ENCODE results near the gene ONECUT3.
"Not testable (repeated sequence)": the region's sequence is repeated elsewhere in the genome, so short reads cannot be mapped to it uniquely, and the experiment has no call there.

Gene ONECUT3

DNA sequence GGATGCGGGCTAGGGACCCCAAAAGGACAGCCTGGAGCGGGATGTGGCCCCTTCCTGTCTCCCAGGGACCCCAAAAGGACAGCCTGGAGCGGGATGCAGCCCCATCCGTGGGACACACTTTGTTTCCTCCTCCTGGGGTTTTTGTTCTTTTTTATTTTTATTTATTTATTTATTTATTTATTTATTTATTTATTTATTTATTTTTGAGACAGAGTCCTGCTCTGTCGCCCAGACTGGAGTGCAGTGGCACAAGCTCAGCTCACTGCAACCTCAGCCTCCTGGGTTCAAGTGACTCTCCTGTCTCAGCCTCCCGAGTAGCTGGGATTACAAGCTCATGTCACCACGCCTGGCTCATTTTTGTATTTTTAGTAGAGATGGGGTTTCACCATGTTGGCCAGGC lies 44.0 kb downstream of the ONECUT3 start:
- not testable (repeated sequence) for DNase-seq

DNA sequence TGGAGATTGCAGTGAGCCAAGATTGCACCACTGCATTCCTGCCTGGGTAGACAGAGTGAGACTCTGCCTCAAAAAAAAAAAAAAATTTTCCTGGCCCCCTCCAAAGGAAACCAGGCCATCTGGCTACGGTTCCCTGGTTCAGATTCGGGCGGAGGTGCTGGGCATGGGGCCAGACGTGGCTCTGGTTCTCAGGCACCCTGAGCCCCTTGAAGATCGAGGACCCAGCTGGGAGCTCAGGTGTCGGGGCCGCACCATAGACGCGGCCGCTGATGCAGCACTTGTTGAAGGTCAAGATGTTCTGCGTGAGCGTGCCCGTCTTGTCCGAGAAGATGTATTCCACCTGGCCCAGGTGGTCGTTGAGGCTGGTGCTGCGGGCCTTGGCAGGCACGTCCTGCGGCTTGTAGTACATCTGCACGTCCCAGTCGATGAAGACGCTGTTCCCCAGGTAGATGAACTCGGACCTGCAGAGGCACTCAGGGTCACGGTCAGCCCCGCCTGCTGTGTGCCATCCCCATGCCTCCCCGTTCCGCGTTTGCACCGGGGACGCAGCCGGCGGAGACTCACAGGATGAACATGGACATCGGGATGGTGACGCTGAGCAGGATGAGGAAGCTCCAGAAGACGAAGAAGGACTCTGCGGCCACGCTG lies 46.5 kb downstream of the ONECUT3 start:
- DNase-seq = no peak

DNA sequence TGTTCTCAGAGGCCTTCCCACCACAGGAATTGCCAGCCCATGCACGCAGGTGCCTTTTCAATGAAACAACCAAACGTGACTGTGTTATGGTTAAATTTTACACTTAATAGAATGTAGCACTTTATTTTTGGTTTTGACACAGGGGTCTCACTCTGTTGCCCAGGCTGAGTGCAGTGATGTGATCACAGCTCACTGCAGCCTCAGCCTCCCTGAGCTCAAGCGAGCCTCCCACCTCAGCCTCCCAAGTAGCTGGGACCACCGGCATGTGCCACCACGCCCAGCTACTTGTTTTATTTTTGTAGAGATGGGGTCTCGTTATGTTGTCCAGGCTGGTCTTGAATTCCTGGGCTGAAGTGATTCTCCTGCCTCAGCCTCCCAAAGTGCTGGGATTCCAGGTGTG lies 51.6 kb downstream of the ONECUT3 start:
- DNase-seq = no peak

DNA sequence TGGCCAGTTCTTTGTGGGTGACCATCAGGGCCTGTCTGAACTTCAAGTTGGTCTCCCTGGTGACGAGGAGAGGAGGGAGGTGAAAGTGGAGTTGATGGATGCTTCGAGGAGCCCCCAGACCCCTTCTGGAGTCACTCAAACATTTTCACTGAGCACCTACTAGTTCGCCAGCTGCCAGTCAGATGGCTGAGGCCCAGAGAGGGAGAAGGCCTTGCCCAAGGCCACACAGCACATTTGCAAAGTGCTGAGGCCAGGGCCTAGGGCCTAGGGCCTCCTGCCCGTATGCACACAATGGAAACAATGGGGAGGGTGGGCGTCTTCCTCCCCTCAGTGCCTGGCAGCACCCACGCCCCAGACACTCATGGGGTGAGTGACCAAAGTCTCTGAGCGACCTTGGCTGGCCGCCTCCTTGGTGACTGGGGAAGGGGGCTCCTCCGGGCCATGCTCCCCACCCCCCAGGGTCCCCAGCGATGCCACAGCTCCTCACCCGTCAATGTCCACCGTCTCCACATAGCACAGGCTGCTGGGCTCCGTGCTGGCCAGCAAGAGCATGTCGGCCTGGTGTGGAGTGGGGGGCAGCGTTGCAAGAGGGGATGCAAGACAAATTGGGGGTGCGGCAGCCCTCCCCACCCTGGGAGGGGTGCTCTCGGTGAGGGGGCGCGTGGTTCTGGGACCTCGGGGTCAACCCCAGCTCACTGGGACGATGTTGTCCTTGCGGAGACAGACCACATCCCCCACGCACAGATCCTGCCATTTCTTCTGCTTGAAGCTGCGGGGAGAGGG lies 52.3 kb downstream of the ONECUT3 start:
- DNase-seq = no peak

GRCh38 chr19:1806184-1807029 lies 53.1 kb downstream of the ONECUT3 start:
- no peak for DNase-seq

- no peak for DNase-seq
Observed at GRCh38 chr19:1807030-1807694, 53.9 kb downstream of the ONECUT3 start.

- DNase-seq = no peak
Observed at GRCh38 chr19:1807695-1808394, 54.5 kb downstream of the ONECUT3 start.

DNA sequence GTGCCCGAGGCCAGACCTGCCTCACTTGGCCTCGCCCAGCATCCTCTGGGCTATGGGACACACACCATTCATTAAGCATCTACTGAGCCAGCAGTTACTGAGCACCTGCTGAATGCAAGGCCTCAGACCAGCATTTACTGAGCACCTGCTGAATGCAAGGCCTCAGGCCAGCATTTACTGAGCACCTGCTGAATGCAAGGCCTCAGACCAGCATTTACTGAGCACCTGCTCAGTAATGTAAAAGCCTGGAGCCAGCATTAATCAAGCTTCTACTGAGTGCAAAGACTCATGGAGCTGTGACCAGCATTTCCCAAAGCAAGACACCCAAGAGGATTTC lies 55.1 kb downstream of the ONECUT3 start:
- DNase-seq = no peak

DNA sequence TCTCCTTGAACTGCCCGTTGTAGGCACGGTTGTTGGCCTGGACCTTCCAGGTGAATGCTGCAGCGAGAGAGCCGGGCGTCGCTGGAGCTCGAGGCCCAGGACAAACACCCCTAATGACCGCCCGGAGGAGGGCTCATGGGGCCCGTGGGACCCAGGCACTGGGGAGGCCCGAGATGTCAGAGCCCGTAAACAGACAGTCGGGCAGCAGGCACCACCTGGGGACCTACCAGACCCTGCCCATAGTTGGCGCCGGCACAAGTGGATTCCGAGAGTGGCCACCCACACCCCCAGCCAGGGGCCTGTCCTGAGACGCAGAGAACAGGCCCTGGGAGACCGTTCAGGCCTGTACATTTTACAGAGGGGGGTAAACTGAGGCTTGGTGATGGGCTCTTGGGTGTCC lies 56.4 kb downstream of the ONECUT3 start:
- DNase-seq = no peak

- no peak for DNase-seq
Observed at GRCh38 chr19:1810439-1811160, 57.3 kb downstream of the ONECUT3 start.

- DNase-seq = peak in 1 of 14 donors; percentile 1
Observed at GRCh38 chr19:1811472-1811894, 58.2 kb downstream of the ONECUT3 start.

DNA sequence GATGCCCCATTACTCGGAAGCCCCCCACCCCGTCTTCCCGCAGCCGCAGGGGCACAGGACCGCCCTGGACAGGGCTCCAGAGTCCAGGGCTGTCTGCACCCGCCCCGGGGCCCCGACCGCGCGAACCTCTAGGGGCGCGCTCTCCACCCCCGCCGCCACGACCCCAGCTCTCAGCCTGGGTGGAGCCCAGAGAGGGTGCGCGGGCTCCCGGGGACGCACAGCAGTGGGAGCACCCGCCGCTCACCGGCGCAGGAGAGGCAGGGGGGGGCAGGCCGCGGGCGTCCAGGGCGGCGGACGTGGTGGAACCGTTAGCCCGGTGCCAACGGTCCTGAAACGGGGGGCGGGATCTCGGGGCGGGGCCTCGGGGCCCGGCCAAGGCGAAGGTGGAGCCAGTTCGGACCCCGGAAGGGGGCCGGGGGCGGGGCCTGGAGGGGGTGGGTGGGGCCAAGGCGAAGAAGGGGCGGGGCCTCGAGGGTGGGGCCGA lies 58.7 kb downstream of the ONECUT3 start, which contains the start of gene ATP8B3:
Gene ATP8B3 (minus strand): TSS at position 335 of the 484 bp plus-strand sequence. CDS start 540 bp downstream, outside the sequence.
- DNase-seq = peak in 1 of 14 donors; percentile 53

- peak in 13 of 14 donors; percentile 4 to 79 (median 57) for DNase-seq
Observed at GRCh38 chr19:1812426-1813191, 59.3 kb downstream of the ONECUT3 start.

DNA sequence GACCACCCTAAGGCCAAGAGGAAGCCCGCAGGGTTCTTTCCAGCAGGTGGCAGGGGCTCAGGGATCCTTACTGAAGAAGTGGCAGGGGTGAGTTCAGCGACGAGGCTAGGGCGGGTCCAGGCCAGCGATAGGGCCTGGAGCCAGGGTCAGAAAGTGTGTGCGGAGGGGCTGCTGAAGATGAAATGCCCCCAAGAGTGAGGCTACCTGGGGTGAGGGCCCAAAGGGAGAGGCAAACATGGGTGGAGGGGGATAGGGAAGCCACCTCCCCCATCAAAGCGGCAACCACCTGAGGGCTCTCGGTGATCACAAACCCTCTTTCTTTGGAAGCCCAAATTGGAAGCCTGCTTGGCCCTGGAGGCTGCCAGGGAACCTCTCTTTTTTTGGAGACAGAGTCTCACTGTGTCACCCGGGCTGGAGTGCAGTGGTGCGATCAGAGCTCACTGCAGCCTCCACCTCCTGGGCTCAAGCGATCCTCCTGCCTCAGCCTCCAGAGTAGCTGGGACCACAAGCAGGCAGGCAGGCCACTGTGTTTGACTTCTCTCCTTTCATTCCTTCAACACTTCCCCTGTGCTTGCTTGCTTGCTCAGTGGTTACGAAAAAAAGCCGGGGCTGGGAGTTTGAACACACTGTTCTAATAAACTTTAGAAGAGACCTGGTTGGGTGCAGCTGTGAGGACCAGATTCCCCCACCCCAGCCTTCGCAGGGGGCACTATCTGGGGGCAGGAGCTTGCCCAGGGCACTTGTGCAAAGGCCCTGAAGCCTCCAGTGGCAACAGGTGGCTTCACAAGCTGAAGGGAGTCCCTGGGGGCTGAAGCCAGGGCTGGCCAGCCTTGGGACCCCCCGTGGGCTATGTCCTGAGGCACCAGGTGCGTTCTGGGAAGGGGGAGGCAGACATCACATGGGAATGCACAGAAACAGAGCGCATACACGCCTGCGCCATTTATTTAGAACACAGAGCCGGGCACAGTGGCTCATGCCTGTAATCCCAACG lies 60.2 kb downstream of the ONECUT3 start:
- no peak for DNase-seq

- no peak for DNase-seq
Observed at GRCh38 chr19:1814391-1814790, 61.1 kb downstream of the ONECUT3 start.

DNA sequence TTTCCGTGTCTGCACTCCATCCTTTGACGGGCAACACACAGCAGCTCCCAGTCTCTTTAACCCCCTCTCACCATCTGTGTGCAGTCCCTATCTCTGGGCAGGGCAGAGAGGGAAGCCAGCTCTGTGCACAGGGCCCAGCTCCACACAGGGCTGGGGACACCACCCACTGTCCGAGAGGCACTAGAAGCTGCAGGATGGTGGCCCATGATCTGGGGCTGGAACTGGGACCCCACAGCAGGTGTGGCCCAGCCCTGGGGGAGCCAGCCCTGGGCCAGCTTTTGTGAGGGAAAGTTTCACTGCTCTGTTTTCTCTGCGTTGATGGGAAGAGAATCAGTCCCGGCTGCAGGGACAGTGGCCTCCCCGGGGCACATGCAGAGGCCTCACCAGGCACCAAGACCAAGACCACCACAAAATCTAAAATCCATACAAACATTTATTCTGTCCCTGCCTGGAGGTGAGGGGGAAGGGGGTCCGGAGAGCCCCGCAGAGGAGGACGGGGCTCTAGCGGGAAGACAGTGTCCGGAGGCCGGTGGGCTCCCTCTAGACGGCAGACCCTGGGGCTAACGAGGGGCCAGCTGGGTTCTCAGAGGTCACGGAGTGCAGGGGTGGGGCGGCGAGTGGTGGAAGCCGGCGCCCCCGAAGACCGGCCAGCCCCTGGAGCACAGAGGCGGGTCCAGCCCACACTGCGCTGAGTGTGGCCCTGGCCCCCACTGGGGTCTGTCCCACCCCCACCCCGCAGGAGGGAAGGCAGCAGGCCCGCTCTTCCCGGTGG lies 61.7 kb downstream of the ONECUT3 start:
- DNase-seq = no peak

- DNase-seq = no peak
Observed at GRCh38 chr19:1815605-1816529, 62.6 kb downstream of the ONECUT3 start.
